HT-29 (cell line): ENCODE results near the gene JAKMIP1. TPM values are rescaled to one million over a fixed set of nuclear protein-coding genes. Genes with fewer than 3 reads are reported as not detected.

Source experiments
- DNase-seq: peaks from one replicate; pipeline ENCODE4 v3.0.0-alpha.2; 2015; ENCODE audit warnings: low spot score
- total RNA-seq: library from RNA; depleted of rRNA; stranded (reverse); fragments of >200 nt; shearing (Covaris generic); gene quantifications from 2 replicates; pipeline ENCODE4 v1.2.3, GENCODE V29; 2014

The JAKMIP1 gene
- total RNA-seq, 1 experiment from 2014 or later: not detected

GRCh38 chr4:6182376-6183280 is 17.7 kb downstream of the JAKMIP1 start:
- no peak for DNase-seq

- DNase-seq: no peak
Observed at GRCh38 chr4:6180841-6181631, 19.3 kb downstream of the JAKMIP1 start.

GRCh38 chr4:6179362-6179761 is 21.0 kb downstream of the JAKMIP1 start:
- no peak for DNase-seq

DNA sequence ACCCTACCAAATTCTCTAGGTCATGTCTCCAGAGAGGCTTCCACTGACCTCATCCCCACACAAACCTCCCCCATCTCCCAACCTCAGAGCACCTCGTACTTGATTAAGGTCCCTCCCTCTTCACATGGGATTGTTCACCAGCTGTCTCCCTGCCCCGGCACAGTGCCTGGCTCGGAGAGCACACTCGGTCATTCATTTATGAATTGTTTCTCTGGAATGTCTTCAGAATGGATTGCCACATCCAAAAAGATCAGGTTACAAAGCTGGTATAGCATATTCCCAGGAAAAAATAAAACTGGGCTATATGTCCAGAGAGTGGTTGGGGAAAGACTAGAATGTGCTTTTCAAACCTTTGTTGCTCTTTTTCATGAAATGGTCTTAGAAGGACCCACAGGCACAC is 21.6 kb downstream of the JAKMIP1 start:
- no peak for DNase-seq

DNA sequence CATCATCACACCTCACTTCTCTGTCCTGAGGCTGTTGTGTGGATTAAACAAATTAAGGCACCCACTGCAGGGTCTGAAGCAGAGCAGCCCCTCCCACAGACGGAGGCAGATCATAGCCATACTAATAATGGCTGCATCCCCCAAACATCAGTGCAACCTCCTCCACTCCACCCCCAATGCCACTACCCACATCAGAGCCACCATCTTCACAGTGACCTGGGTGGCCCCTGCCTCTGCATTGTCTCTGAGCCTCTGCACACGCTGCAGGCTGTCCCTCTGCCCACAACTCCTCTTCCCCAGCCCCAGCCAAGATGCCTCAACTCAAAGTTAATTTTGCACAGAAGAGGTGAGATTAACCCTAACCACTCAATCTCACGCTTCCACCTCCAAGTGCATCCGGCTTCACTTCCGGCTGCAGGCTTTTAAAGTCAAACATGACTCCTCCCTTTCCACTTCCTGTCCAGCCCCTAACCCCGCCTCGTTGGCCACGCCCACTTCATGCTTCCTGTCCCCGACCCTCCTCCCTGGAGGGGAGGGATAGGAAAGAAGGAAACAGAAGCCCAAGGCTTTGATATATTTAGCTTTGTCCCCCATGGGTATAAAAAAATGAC is 22.7 kb downstream of the JAKMIP1 start:
- no peak for DNase-seq

- no peak for DNase-seq
Observed at GRCh38 chr4:6175426-6175825, 24.9 kb downstream of the JAKMIP1 start.

DNA sequence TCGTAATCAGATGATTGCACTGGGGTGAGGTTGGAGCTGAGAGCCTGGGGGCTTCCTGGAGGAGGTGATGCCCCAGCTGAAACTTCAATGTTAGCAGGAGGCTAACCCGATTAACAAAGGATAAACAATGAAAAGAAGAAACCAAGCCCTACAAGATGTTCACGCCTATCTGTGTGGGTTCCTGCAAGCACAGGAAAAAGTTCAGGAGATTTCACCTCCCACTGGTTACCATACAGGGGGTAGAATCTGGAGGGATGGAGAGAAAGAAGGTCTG is 27.5 kb downstream of the JAKMIP1 start:
- DNase-seq: no peak

- no peak for DNase-seq
Observed at GRCh38 chr4:6172093-6172926, 28.0 kb downstream of the JAKMIP1 start.

DNA sequence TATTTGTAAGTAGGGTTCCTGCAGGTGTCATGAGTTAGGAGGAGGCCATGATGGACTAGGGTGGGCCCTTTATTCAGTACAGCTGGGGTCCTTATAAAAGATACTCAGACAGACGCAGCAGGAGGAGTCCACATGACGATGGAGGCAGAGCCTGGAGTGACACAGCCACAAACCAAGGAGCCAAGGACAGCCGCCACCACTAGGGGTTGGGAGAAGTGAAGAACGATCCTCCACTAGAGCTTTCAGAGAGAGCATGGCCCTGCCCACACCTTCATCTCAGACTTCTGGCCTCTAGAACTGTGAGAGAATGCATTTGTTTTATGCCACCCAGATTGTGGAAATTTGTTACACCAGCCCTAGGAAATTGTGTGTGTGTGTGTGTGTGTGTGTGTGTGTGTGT is 31.1 kb downstream of the JAKMIP1 start:
- peak; percentile 16 for DNase-seq

DNA sequence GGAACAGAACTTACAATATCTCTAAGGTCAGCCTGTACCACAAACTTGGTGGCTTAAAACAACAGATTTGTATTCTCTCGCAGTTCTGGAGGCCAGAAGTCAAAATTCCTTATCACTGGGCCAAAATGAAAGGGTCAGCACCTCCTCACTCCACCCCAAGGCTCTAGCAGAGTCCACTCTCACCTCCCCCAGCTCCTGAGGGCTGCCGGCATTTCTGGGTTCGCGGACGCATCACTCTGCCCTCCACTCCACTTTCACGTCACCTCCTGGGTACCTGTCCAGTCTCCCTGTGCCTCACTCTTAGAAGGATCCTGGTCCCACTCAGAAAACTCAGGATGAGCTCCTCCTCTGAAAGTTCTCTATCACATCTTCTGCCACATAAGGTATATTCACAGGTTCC is 34.6 kb downstream of the JAKMIP1 start:
- no peak for DNase-seq

GRCh38 chr4:6162885-6163284 is 37.5 kb downstream of the JAKMIP1 start:
- DNase-seq: no peak

DNA sequence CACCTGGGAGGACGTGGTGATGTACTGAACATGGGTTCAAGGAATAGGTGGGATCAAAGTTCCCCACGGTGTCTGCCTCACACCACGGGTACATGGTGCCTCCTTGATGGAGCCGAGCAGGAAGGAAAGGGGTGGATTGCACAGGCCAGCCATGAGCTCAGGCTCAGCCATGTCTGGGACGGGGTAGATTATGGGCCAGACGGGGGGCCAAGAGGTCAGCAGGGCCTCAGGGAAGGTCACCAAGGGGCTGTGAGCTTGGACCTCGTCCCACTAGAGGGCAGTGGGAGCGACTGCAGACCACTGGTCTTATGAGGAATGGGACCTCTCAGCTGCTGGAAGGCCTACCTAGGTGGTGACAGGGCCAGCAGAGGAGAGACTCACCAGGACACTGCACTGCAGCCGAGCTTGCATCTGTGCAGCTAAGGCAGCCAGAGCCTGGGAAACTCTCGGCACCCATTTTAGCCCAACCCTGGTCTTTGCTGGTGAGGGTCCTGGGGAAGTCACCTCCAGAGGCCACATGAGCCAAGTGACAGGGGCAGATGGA is 38.4 kb downstream of the JAKMIP1 start:
- DNase-seq: no peak

- DNase-seq: no peak
Observed at GRCh38 chr4:6160536-6160935, 39.8 kb downstream of the JAKMIP1 start.

GRCh38 chr4:6157926-6158325 is 42.4 kb downstream of the JAKMIP1 start:
- no peak for DNase-seq

DNA sequence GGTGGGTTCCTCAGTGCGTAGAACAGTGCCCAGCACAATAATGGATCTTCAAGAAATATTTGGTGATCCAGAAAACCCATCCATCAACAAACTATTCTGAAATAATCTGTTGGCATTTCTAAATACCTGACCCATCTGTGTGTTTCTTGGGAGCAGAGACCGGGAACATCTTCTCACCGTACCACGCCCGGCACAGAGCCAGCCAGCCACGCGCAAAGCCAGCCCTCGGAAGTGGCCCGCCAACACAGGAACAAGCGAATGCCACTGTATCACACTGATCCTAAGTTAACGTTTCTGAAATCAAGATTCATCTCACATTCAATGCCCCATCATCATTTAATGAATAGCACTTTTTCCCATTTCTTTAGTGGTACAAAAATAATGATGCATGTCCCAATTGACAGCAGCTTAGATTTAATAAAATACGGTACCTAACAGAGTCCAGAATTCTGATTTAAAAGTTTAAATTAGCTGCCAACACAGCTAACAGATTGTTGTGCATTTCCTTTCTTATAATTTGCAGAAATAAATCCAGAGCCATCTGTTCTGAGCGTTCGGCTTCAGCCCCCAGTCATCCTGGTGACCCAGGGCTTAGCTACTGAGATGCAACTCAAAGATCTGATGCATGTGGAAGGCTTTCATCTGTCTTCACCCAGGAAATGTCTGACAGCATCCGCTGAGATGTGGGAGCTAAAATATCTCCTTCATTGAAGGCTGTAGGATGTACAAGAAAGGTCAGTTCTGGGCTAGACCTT is 44.2 kb downstream of the JAKMIP1 start:
- no peak for DNase-seq

- DNase-seq: no peak
Observed at GRCh38 chr4:6154875-6155274, 45.5 kb downstream of the JAKMIP1 start.

DNA sequence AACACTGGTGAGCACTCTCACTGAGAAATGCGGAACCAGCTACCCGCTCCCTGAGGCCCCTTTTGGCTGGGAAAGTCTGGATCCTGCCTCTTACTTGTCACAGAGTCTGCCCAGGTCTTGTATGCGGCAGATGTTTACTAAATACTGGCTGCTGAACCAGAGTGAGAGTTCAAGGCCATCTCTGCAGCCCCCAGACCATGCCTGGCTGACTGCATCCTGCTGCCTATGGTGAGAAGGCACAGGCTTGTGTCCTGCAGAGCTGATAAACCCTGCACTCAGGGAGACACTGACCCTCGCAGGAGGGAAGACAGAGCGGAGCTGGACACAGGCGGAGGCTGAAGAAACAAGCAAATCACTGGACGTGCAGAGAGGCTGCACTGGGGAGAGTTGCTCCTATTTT is 46.5 kb downstream of the JAKMIP1 start:
- DNase-seq: no peak

DNA sequence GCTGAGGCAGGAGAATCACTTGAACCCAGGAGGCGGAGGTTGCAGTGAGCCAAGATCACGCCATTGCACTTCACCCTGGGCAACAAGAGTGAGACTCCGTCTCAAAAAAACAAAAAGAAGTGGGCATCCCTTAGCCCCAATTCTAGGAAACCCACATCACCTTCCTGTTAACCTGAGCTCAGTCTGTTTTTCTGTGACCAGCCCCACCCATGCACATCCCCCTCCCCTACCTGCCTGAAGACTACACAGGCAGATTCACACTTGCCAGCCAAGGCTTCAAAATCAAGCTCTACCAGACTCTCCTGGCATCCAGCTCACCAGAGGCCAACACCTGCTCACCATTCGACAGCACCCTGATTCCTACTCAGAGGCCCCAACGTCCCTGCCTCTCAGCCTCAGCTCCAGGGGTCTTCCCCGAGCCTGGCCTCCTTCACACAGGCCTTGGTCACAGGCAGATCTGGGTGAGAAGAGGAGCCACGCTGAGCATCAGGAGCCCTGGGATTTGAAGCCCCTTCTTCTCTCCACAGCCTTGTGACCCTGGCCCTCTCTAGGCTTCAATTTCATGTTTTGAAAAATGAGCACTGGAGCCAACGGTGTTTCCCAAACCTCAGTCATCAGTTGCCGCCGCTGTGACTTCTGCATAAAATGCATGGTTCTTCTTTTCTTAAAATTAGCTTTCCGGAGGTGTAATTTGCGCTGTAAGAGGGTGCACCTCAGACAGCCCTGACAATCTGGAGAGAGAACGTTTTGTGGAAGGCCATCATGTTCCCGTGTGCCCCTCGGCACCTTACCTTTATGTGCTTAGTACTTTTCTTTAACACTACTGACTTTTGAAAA is 47.3 kb downstream of the JAKMIP1 start:
- no peak for DNase-seq

- no peak for DNase-seq
Observed at GRCh38 chr4:6150046-6150735, 50.2 kb downstream of the JAKMIP1 start.
